Ishikawa (cell line): Measurements from ENCODE around the gene KRT77.

Experiments used
- CEBPB ChIP-seq: IDR thresholded peaks from 2 replicates; pipeline ENCODE4 v1.6.1; 2012
- CREB1 ChIP-seq: IDR thresholded peaks from 2 replicates; pipeline ENCODE4 v1.6.1; 2012; ENCODE audit warnings: low read depth
- EGR1 ChIP-seq: IDR thresholded peaks from 2 replicates; pipeline ENCODE4 v1.6.1; 2012
- EP300 ChIP-seq: IDR thresholded peaks from 2 replicates; pipeline ENCODE4 v1.6.1; 2012; ENCODE audit warnings: borderline replicate concordance
- FOXM1 ChIP-seq: IDR thresholded peaks from 2 replicates; pipeline ENCODE4 v1.6.1; 2012; ENCODE audit warnings: low read depth, borderline replicate concordance
- NFIC ChIP-seq: IDR thresholded peaks from 2 replicates; pipeline ENCODE4 v1.6.1; 2012
- RAD21 ChIP-seq: IDR thresholded peaks from 2 replicates; pipeline ENCODE4 v1.6.1; 2012; ENCODE audit warnings: low read depth
- TCF12 ChIP-seq: IDR thresholded peaks from 2 replicates; pipeline ENCODE4 v1.6.1; 2012; ENCODE audit warnings: low read depth
- TEAD4 ChIP-seq: IDR thresholded peaks from 2 replicates; pipeline ENCODE4 v1.6.1; 2012
- YY1 ChIP-seq: IDR thresholded peaks from 2 replicates; pipeline ENCODE4 v1.6.1; 2012; ENCODE audit warnings: low read depth
- ZBTB7A ChIP-seq: IDR thresholded peaks from 2 replicates; pipeline ENCODE4 v1.6.1; 2012; ENCODE audit warnings: low read depth
- TF ChIP-seq, protein P1 (sequence below): IDR thresholded peaks from 2 replicates; pipeline ENCODE4 v1.6.1; 2012
- TF ChIP-seq, protein P2 (sequence below): IDR thresholded peaks from 2 replicates; pipeline ENCODE4 v1.6.1; 2012; ENCODE audit warnings: low read depth, mild to moderate bottlenecking
- TF ChIP-seq, protein P3 (sequence below): IDR thresholded peaks from 2 replicates; pipeline ENCODE4 v1.6.1; 2012

Gene KRT77

GRCh38 chr12:52682938-52683574 lies 20.3 kb downstream of the KRT77 start:
- TF ChIP-seq TEAD4 (no peak), ZBTB7A (no peak), YY1 (no peak), CREB1 (no peak), RAD21 (no peak), TCF12 (no peak), CEBPB (no peak), NFIC (no peak)
- TF ChIP-seq, protein P1, sequence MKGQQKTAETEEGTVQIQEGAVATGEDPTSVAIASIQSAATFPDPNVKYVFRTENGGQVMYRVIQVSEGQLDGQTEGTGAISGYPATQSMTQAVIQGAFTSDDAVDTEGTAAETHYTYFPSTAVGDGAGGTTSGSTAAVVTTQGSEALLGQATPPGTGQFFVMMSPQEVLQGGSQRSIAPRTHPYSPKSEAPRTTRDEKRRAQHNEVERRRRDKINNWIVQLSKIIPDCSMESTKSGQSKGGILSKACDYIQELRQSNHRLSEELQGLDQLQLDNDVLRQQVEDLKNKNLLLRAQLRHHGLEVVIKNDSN, result no peak
- TF ChIP-seq, protein P2, sequence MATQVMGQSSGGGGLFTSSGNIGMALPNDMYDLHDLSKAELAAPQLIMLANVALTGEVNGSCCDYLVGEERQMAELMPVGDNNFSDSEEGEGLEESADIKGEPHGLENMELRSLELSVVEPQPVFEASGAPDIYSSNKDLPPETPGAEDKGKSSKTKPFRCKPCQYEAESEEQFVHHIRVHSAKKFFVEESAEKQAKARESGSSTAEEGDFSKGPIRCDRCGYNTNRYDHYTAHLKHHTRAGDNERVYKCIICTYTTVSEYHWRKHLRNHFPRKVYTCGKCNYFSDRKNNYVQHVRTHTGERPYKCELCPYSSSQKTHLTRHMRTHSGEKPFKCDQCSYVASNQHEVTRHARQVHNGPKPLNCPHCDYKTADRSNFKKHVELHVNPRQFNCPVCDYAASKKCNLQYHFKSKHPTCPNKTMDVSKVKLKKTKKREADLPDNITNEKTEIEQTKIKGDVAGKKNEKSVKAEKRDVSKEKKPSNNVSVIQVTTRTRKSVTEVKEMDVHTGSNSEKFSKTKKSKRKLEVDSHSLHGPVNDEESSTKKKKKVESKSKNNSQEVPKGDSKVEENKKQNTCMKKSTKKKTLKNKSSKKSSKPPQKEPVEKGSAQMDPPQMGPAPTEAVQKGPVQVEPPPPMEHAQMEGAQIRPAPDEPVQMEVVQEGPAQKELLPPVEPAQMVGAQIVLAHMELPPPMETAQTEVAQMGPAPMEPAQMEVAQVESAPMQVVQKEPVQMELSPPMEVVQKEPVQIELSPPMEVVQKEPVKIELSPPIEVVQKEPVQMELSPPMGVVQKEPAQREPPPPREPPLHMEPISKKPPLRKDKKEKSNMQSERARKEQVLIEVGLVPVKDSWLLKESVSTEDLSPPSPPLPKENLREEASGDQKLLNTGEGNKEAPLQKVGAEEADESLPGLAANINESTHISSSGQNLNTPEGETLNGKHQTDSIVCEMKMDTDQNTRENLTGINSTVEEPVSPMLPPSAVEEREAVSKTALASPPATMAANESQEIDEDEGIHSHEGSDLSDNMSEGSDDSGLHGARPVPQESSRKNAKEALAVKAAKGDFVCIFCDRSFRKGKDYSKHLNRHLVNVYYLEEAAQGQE, result no peak

DNA sequence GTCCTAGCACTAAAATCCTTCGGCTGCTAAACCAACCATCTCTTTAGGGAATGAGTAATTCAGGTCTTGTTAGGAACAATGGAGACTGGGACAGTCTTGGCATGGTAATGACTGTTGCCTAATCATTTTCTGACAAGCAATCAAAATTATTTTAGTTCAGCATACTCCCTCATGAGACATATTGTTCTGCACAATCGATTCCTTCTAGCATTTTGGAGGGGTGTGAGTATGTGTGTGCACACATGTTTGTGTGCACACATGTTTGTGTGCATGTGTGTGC lies 21.0 kb downstream of the KRT77 start:
- no peak for TF ChIP-seq NFIC
- TF ChIP-seq CEBPB, result peak; percentile 33; the same call in 1 of the 2 replicates

- TF ChIP-seq TEAD4 (no peak), CEBPB (no peak), TCF12 (no peak), NFIC (no peak), EGR1 (no peak), RAD21 (no peak), CREB1 (no peak), FOXM1 (no peak), ZBTB7A (no peak)
- TF ChIP-seq, protein P2, result no peak
Observed at GRCh38 chr12:52681526-52682380, 21.6 kb downstream of the KRT77 start.

- TF ChIP-seq ZBTB7A, result no peak
- no peak for TF ChIP-seq TCF12
- TF ChIP-seq CEBPB, result no peak
- TF ChIP-seq, protein P3, sequence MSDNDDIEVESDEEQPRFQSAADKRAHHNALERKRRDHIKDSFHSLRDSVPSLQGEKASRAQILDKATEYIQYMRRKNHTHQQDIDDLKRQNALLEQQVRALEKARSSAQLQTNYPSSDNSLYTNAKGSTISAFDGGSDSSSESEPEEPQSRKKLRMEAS, result no peak
- TF ChIP-seq, protein P2, result no peak
- TF ChIP-seq EGR1, result no peak
- TF ChIP-seq TEAD4, result no peak
- no peak for TF ChIP-seq YY1
- TF ChIP-seq FOXM1, result no peak
- no peak for TF ChIP-seq EP300
- no peak for TF ChIP-seq NFIC
Observed at GRCh38 chr12:52680363-52680762, 23.0 kb downstream of the KRT77 start, which contains the start of gene KRT1. KRT1 (minus strand) TSS chr12:52680407; CDS start chr12:52680348, 59 bp downstream.

- TF ChIP-seq EP300 (no peak), CEBPB (no peak), CREB1 (no peak), TEAD4 (no peak)
Observed at GRCh38 chr12:52679875-52680274, 23.4 kb downstream of the KRT77 start.

- TF ChIP-seq, protein P3, result no peak
- TF ChIP-seq, protein P1, result no peak
- TF ChIP-seq EGR1 (no peak), CEBPB (no peak), YY1 (no peak), ZBTB7A (no peak), FOXM1 (no peak), TEAD4 (no peak), CREB1 (no peak), TCF12 (no peak)
Observed at GRCh38 chr12:52677671-52678070, 25.7 kb downstream of the KRT77 start.
